ENCODE data around the gene H2AZ1.
A peak's percentile ranks its signal among the peaks of the same experiment; 100 is the strongest.

The H2AZ1 gene

GRCh38 chr4:99946356-99947189 lies 3.5 kb downstream of the H2AZ1 start, which contains the start of gene DNAJB14:
DNAJB14 (minus strand) TSS chr4:99946618; CDS start chr4:99946571, 47 bp downstream.
- peak; percentile 53 to 74 (median 60) for DNase-seq (ENCODE audit: low read depth in 4 of 4, low spot score in 1 of 4)

GRCh38 chr4:99945718-99946355 lies 4.2 kb downstream of the H2AZ1 start:
- DNase-seq (ENCODE audit: low read depth in 4 of 4, low spot score in 1 of 4), result no peak

- DNase-seq (ENCODE audit: low read depth in 4 of 4, low spot score in 1 of 4), result no peak
These were observed 6.1 kb downstream of the H2AZ1 start for GRCh38 chr4:99943904-99944437.

GRCh38 chr4:99938243-99938753 lies 11.8 kb downstream of the H2AZ1 start:
- no peak for DNase-seq (ENCODE audit: low read depth in 4 of 4, low spot score in 1 of 4)

GRCh38 chr4:99934891-99935290 lies 15.2 kb downstream of the H2AZ1 start:
- no peak for DNase-seq (ENCODE audit: low read depth in 4 of 4, low spot score in 1 of 4)

GRCh38 chr4:99927566-99927965 lies 22.5 kb downstream of the H2AZ1 start:
- DNase-seq (ENCODE audit: low read depth in 4 of 4, low spot score in 1 of 4), result no peak

- DNase-seq (ENCODE audit: low read depth in 4 of 4, low spot score in 1 of 4), result no peak
These were observed 28.9 kb downstream of the H2AZ1 start for GRCh38 chr4:99921174-99921573.

GRCh38 chr4:99918656-99919055 lies 31.4 kb downstream of the H2AZ1 start:
- no peak for DNase-seq (ENCODE audit: low read depth in 4 of 4, low spot score in 1 of 4)

- DNase-seq (ENCODE audit: low read depth in 4 of 4, low spot score in 1 of 4), result no peak
These were observed 32.5 kb downstream of the H2AZ1 start for GRCh38 chr4:99917575-99917974.

GRCh38 chr4:99915449-99915848 lies 34.6 kb downstream of the H2AZ1 start:
- DNase-seq (ENCODE audit: low read depth in 4 of 4, low spot score in 1 of 4), result no peak

All from stimulated activated CD4-positive, alpha-beta T cell treated with anti-CD3 and anti-CD28 coated beads, Interleukin-1b, Interleukin-23, amount 100 ng/mL, for 24 hours (primary cell).